ENCODE results near the gene CLIC4.

DNA sequence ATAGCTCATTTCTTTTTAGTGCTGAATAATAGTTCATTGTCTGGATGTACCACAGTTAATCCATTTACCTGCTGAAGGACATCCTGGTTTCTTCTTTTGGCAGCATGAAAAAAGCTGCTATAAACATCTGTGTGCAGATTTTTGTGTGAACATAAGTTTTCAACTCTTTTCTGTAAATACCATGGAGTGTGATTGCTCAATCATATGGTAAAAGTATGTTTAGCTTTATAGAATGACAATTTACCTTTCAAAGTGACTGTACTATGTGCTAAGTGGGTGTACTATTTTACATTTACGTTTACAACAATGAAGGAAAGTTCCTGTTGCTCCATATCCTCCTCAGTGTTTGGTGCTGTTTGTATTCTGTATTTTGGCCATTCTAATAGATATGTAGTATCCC is 135.8 kb downstream of the CLIC4 start:
- TF ChIP-seq, protein P1, sequence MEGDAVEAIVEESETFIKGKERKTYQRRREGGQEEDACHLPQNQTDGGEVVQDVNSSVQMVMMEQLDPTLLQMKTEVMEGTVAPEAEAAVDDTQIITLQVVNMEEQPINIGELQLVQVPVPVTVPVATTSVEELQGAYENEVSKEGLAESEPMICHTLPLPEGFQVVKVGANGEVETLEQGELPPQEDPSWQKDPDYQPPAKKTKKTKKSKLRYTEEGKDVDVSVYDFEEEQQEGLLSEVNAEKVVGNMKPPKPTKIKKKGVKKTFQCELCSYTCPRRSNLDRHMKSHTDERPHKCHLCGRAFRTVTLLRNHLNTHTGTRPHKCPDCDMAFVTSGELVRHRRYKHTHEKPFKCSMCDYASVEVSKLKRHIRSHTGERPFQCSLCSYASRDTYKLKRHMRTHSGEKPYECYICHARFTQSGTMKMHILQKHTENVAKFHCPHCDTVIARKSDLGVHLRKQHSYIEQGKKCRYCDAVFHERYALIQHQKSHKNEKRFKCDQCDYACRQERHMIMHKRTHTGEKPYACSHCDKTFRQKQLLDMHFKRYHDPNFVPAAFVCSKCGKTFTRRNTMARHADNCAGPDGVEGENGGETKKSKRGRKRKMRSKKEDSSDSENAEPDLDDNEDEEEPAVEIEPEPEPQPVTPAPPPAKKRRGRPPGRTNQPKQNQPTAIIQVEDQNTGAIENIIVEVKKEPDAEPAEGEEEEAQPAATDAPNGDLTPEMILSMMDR (IDR thresholded peaks at IDR 0.05) = no peak
- no peak for TF ChIP-seq POLR2A (IDR thresholded peaks at IDR 0.05)

All from tibial nerve (tissue), 3 donors.